Fibroblast of gingiva (primary cell): ENCODE measurements around the gene TARS2.

ENCODE experiments used
- DNase-seq: peaks from one replicate; pipeline ENCODE4 v3.0.0-alpha.2; 2011; ENCODE audit warnings: low read depth

Gene TARS2

GRCh38 chr1:150486966-150487762, at the start of gene TARS2:
Gene TARS2, plus strand, starts transcription at chr1:150487419. Its CDS starts 32 bp downstream, at chr1:150487451.
- peak; percentile 99 for DNase-seq

GRCh38 chr1:150441121-150441520, 46.1 kb upstream of the TARS2 start:
- no peak for DNase-seq

GRCh38 chr1:150444232-150444631, 43.0 kb upstream of the TARS2 start:
- no peak for DNase-seq

- DNase-seq, result no peak
Observed at GRCh38 chr1:150456146-150456647, 31.0 kb upstream of the TARS2 start.

GRCh38 chr1:150464422-150464826, 22.8 kb upstream of the TARS2 start:
- DNase-seq, result peak; percentile 31

- no peak for DNase-seq
Observed at GRCh38 chr1:150466964-150467363, 20.3 kb upstream of the TARS2 start.

- no peak for DNase-seq
Observed at GRCh38 chr1:150469291-150469690, 17.9 kb upstream of the TARS2 start.

GRCh38 chr1:150472601-150473200, 14.5 kb upstream of the TARS2 start:
- DNase-seq, result no peak

GRCh38 chr1:150473659-150474058, 13.6 kb upstream of the TARS2 start:
- no peak for DNase-seq

GRCh38 chr1:150474869-150475268, 12.3 kb upstream of the TARS2 start:
- no peak for DNase-seq

GRCh38 chr1:150476754-150477153, 10.5 kb upstream of the TARS2 start:
- peak; percentile 6 for DNase-seq

- no peak for DNase-seq
Observed at GRCh38 chr1:150477320-150477719, 9.9 kb upstream of the TARS2 start.

- DNase-seq, result no peak
Observed at GRCh38 chr1:150477733-150478132, 9.5 kb upstream of the TARS2 start.

- DNase-seq, result no peak
Observed at GRCh38 chr1:150479370-150479769, 7.8 kb upstream of the TARS2 start.

GRCh38 chr1:150479927-150480352, 7.3 kb upstream of the TARS2 start:
- DNase-seq, result no peak

GRCh38 chr1:150484431-150484830, 2.8 kb upstream of the TARS2 start:
- DNase-seq, result no peak

GRCh38 chr1:150484861-150485260, 2.4 kb upstream of the TARS2 start:
- DNase-seq, result no peak

GRCh38 chr1:150487763-150488115, 520 bp downstream of the TARS2 start:
- DNase-seq, result no peak

GRCh38 chr1:150493175-150493574, 6.0 kb downstream of the TARS2 start:
- DNase-seq, result no peak

GRCh38 chr1:150498342-150498741, 11.1 kb downstream of the TARS2 start:
- no peak for DNase-seq

- no peak for DNase-seq
Observed at GRCh38 chr1:150505431-150505830, 18.2 kb downstream of the TARS2 start.

GRCh38 chr1:150507912-150508864, 21.0 kb downstream of the TARS2 start, which contains the start of gene ECM1:
Gene ECM1, plus strand, starts transcription at chr1:150508109. Its CDS starts 101 bp downstream, at chr1:150508210.
- DNase-seq, result peak; percentile 73
